COLO668 (cell line): ENCODE measurements around the gene CARM1.
A peak's percentile ranks its signal among the peaks of the same experiment; 100 is the strongest.
"Not testable (repeated sequence)": the region's sequence is repeated elsewhere in the genome, so short reads cannot be mapped to it uniquely, and the experiment has no call there.

ENCODE experiments used
- DNase-seq: peaks from one replicate; lab custom pipeline; 2025; ENCODE audit not compliant: unreplicated experiment; lab: John Stamatoyannopoulos, UW

CARM1 gene

GRCh38 chr19:10846500-10847202 is 24.7 kb upstream of the CARM1 start:
- no peak for DNase-seq

- DNase-seq, result no peak
Measured at GRCh38 chr19:10848230-10848856, 23.0 kb upstream of the CARM1 start, which contains the start of gene C19orf38. Gene C19orf38, plus strand, starts transcription at chr19:10848415. Its CDS starts 94 bp downstream, at chr19:10848509.

- no peak for DNase-seq
Measured at GRCh38 chr19:10850631-10851030, 20.7 kb upstream of the CARM1 start.

- DNase-seq, result no peak
Measured at GRCh38 chr19:10852098-10852800, 19.1 kb upstream of the CARM1 start.

GRCh38 chr19:10852941-10853340 is 18.4 kb upstream of the CARM1 start:
- no peak for DNase-seq

- DNase-seq, result no peak
Measured at GRCh38 chr19:10854350-10855089, 16.8 kb upstream of the CARM1 start.

- DNase-seq, result peak; percentile 17
Measured at GRCh38 chr19:10855879-10856522, 15.4 kb upstream of the CARM1 start.

GRCh38 chr19:10856899-10857298 is 14.5 kb upstream of the CARM1 start:
- DNase-seq, result not testable (repeated sequence)

- peak; percentile 15 for DNase-seq
Measured at GRCh38 chr19:10858204-10858828, 13.0 kb upstream of the CARM1 start.

GRCh38 chr19:10861103-10861651 is 10.2 kb upstream of the CARM1 start:
- peak; percentile 23 for DNase-seq

- no peak for DNase-seq
Measured at GRCh38 chr19:10862561-10863106, 8.7 kb upstream of the CARM1 start.

- DNase-seq, result no peak
Measured at GRCh38 chr19:10863107-10863717, 8.1 kb upstream of the CARM1 start.

- DNase-seq, result peak; percentile 81
Measured at GRCh38 chr19:10864538-10864899, 6.8 kb upstream of the CARM1 start.

GRCh38 chr19:10866495-10866894 is 4.9 kb upstream of the CARM1 start:
- DNase-seq, result no peak

- DNase-seq, result no peak
Measured at GRCh38 chr19:10868872-10869547, 2.3 kb upstream of the CARM1 start.

- not testable (repeated sequence) for DNase-seq
Measured at GRCh38 chr19:10869872-10870311, 1.5 kb upstream of the CARM1 start.

- no peak for DNase-seq
Measured at GRCh38 chr19:10870501-10870954, 825 bp upstream of the CARM1 start.

- DNase-seq, result peak; percentile 64
Measured at GRCh38 chr19:10871711-10872545, 575 bp downstream of the CARM1 start.
